Fibroblast of lung (primary cell): Measurements from ENCODE around the gene OST4. TPM values are rescaled to one million over a fixed set of nuclear protein-coding genes. Genes with fewer than 3 reads are reported as not detected.

Source experiments
- DNase-seq, 2 donors: peaks; one replicate each; pipeline versions ENCODE4 v3.0.0 to v3.0.0-alpha.2; 2010; ENCODE audit warnings: low read depth in 2 of 2
- H2AFZ ChIP-seq: 2 replicates; pipeline ENCODE4 v1.5.1; 2012; ENCODE audit warnings: low read length, control low read depth, inconsistent platforms
- H3K27ac ChIP-seq: 2 replicates; pipeline ENCODE4 v1.5.1; 2011; ENCODE audit warnings: low read length, control low read depth; ENCODE audit not compliant: insufficient read depth
- H3K27me3 ChIP-seq: 2 replicates; pipeline ENCODE4 v1.5.1; 2011; ENCODE audit warnings: mild to moderate bottlenecking, low read length; ENCODE audit not compliant: control insufficient read depth, insufficient read depth
- H3K36me3 ChIP-seq: 2 replicates; pipeline ENCODE4 v1.5.1; 2011; ENCODE audit warnings: low read length; ENCODE audit not compliant: control insufficient read depth, insufficient read depth
- H3K4me1 ChIP-seq: 2 replicates; pipeline ENCODE4 v1.5.1; 2011; ENCODE audit warnings: low read length; ENCODE audit not compliant: control insufficient read depth, insufficient read depth; ENCODE audit errors: extremely low read depth
- H3K4me2 ChIP-seq: 2 replicates; pipeline ENCODE4 v1.5.1; 2011; ENCODE audit warnings: low read length, control low read depth; ENCODE audit not compliant: insufficient read depth; ENCODE audit errors: extremely low read depth
- H3K4me3 ChIP-seq, 4 experiments: fragments of 200-600 bp in 1 of 4; sonication (generic) in 1 of 4; replicated peaks in 1 of 4; 2 replicates each; pipeline ENCODE4 v1.5.1; 2011 to 2016; ENCODE audit warnings: low read length in 4 of 4, low read depth in 3 of 4, mild to moderate bottlenecking in 3 of 4, control low read depth in 2 of 4, inconsistent platforms in 1 of 4, mixed read lengths in 1 of 4; ENCODE audit not compliant: insufficient read depth in 1 of 4; ENCODE audit errors: control extremely low read depth in 1 of 4
- H3K79me2 ChIP-seq: 2 replicates; pipeline ENCODE4 v1.5.1; 2012; ENCODE audit warnings: mild to moderate bottlenecking, low read length, inconsistent platforms; ENCODE audit not compliant: control insufficient read depth, insufficient read depth
- H3K9ac ChIP-seq: 2 replicates; pipeline ENCODE4 v1.5.1; 2011; ENCODE audit warnings: mild to moderate bottlenecking, low read length, control low read depth; ENCODE audit not compliant: insufficient read depth
- H3K9me3 ChIP-seq: 2 replicates; pipeline ENCODE4 v1.5.1; 2012; ENCODE audit warnings: low read depth, low read length; ENCODE audit not compliant: control insufficient read depth, insufficient read depth
- H4K20me1 ChIP-seq: 2 replicates; pipeline ENCODE4 v1.5.1; 2011; ENCODE audit warnings: low read length; ENCODE audit not compliant: control insufficient read depth, insufficient read depth; ENCODE audit errors: extremely low read depth
- EZH2 ChIP-seq: IDR thresholded peaks from 2 replicates; pipeline ENCODE4 v1.5.1; 2012; ENCODE audit warnings: low read length, control low read depth, mild to moderate bottlenecking; ENCODE audit errors: missing control alignments
- polyA plus RNA-seq, 2 donors: library from polyadenylated mRNA; depleted of rRNA in 1 of 2; stranded (reverse) in 1 of 2; unstranded in 1 of 2; fragments of >200 nt; gene quantifications; 2 replicates each; pipeline ENCODE4 v1.2.1, GENCODE V29; 2011 to 2012; ENCODE audit warnings: missing spikeins in 1 of 2
- total RNA-seq: library from RNA; depleted of rRNA; stranded (reverse); fragments of >200 nt; gene quantifications from 2 replicates; pipeline ENCODE4 v1.2.1, GENCODE V29; 2014
- TF ChIP-seq, protein P1 (sequence below), 2 donors: IDR thresholded peaks in 1 of 2; conservative IDR thresholded peaks in 1 of 2; 1 replicate in 1 of 2; 2 replicates in 1 of 2; pipeline ENCODE4 v1.5.1; 2011 to 2012; ENCODE audit warnings: low read length in 2 of 2, control low read depth in 1 of 2, inconsistent platforms in 1 of 2, low read depth in 1 of 2, mild to moderate bottlenecking in 1 of 2

Gene OST4
- total and polyA plus RNA-seq, 2 donors (not counting 1 experiment from before 2014, with no cell fraction given), result 479 to 1,054 TPM

GRCh38 chr2:27089111-27089954 is 17.9 kb upstream of the OST4 start:
- H3K27me3 ChIP-seq, result no peaks in the 10 kb centered on the region
- no peak overlapping the region for H3K27ac ChIP-seq
- DNase-seq, result no peak
- H4K20me1 ChIP-seq, result no peaks in the 10 kb centered on the region
- TF ChIP-seq EZH2, result no peak
- TF ChIP-seq, protein P1, sequence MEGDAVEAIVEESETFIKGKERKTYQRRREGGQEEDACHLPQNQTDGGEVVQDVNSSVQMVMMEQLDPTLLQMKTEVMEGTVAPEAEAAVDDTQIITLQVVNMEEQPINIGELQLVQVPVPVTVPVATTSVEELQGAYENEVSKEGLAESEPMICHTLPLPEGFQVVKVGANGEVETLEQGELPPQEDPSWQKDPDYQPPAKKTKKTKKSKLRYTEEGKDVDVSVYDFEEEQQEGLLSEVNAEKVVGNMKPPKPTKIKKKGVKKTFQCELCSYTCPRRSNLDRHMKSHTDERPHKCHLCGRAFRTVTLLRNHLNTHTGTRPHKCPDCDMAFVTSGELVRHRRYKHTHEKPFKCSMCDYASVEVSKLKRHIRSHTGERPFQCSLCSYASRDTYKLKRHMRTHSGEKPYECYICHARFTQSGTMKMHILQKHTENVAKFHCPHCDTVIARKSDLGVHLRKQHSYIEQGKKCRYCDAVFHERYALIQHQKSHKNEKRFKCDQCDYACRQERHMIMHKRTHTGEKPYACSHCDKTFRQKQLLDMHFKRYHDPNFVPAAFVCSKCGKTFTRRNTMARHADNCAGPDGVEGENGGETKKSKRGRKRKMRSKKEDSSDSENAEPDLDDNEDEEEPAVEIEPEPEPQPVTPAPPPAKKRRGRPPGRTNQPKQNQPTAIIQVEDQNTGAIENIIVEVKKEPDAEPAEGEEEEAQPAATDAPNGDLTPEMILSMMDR (conservative IDR thresholded peaks at IDR 0.05 in 1 of 2, IDR thresholded peaks at IDR 0.05 in 1 of 2; ENCODE audit: low read depth in 1 of 2, low read length in 2 of 2), result no peak
- no peak overlapping the region for H2AFZ ChIP-seq
- H3K79me2 ChIP-seq, result no peaks in the 10 kb centered on the region
- peaks cover under 1% of the 10 kb centered on the region for H3K36me3 ChIP-seq
- H3K4me1 ChIP-seq, result peaks cover 3% of the 10 kb centered on the region
- no peak overlapping the region for H3K4me2 ChIP-seq
- no peaks in the 10 kb centered on the region for H3K9me3 ChIP-seq
- no peak overlapping the region for H3K9ac ChIP-seq
- H3K4me3 ChIP-seq, result no peak overlapping the region

DNA sequence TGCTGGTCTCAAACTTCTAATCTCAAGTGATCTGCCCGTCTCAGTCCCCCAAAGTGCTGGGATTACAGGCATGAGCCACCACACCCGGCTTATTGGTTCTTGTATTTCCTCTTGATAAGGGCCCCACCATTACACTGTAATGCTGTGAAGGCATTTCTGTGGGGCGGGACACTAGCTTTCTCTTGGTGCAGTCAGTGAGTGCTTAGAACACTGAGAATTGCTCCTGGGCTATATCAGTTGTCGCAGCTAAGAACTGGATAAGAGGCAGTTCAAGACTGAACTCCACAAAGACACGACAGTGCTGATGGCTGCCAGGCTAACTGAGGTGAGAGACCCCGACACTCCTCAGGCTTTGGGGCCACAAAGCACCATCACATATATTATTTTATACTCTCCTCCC is 17.2 kb upstream of the OST4 start:
- H3K27me3 ChIP-seq, result no peaks in the 10 kb centered on the region
- H3K9me3 ChIP-seq, result no peaks in the 10 kb centered on the region
- H3K36me3 ChIP-seq, result peaks cover 2% of the 10 kb centered on the region
- no peak overlapping the region for H3K27ac ChIP-seq
- no peaks in the 10 kb centered on the region for H3K79me2 ChIP-seq
- H4K20me1 ChIP-seq, result no peaks in the 10 kb centered on the region
- no peak for DNase-seq
- no peak overlapping the region for H3K4me3 ChIP-seq
- H3K4me1 ChIP-seq, result peaks cover 3% of the 10 kb centered on the region
- TF ChIP-seq EZH2, result no peak
- TF ChIP-seq, protein P1 (conservative IDR thresholded peaks at IDR 0.05 in 1 of 2, IDR thresholded peaks at IDR 0.05 in 1 of 2; ENCODE audit: low read depth in 1 of 2, low read length in 2 of 2), result no peak
- no peak overlapping the region for H3K9ac ChIP-seq
- no peak overlapping the region for H3K4me2 ChIP-seq
- no peak overlapping the region for H2AFZ ChIP-seq

- H3K4me1 ChIP-seq, result peaks cover 3% of the 10 kb centered on the region
- no peaks in the 10 kb centered on the region for H4K20me1 ChIP-seq
- H3K36me3 ChIP-seq, result peaks cover 4% of the 10 kb centered on the region
- H3K79me2 ChIP-seq, result no peaks in the 10 kb centered on the region
- no peak overlapping the region for H3K4me2 ChIP-seq
- H3K4me3 ChIP-seq, result no peak overlapping the region
- no peaks in the 10 kb centered on the region for H3K9me3 ChIP-seq
- no peak for DNase-seq
- no peak overlapping the region for H3K27ac ChIP-seq
- no peak overlapping the region for H3K9ac ChIP-seq
- H2AFZ ChIP-seq, result no peak overlapping the region
- TF ChIP-seq EZH2, result no peak
- TF ChIP-seq, protein P1 (conservative IDR thresholded peaks at IDR 0.05 in 1 of 2, IDR thresholded peaks at IDR 0.05 in 1 of 2; ENCODE audit: low read depth in 1 of 2, low read length in 2 of 2), result no peak
- H3K27me3 ChIP-seq, result no peaks in the 10 kb centered on the region
These were observed 16.5 kb upstream of the OST4 start for GRCh38 chr2:27087823-27088410.
